ENCODE data around the gene MRLN.

Gene MRLN

GRCh38 chr10:59724098-59724938, 28.9 kb downstream of the MRLN start:
- Histone ChIP-seq H3K23ac (ENCODE audit: low read length) (no peak overlapping the region), H3K4ac (ENCODE audit: low read depth, low read length) (no peak overlapping the region), H3K9me3 (ENCODE audit: insufficient read depth, low read depth, low read length) (peaks cover 2% of the 10 kb centered on the region), H3K79me1 (ENCODE audit: low read length) (no peaks in the 10 kb centered on the region), H3K14ac (ENCODE audit: low read length) (no peak overlapping the region), H2BK5ac (ENCODE audit: low read depth, low read length, poor library complexity) (no peak overlapping the region), H3K79me2 (ENCODE audit: control insufficient read depth, insufficient read depth, low read length, poor library complexity) (no peaks in the 10 kb centered on the region), H2BK120ac (ENCODE audit: insufficient read depth, low read length, poor library complexity) (no peak overlapping the region), H2BK12ac (ENCODE audit: low read length) (no peak overlapping the region), H2AFZ (ENCODE audit: insufficient read depth, low read length, poor library complexity) (no peak overlapping the region), H3K18ac (ENCODE audit: low read length) (no peak overlapping the region), H2AK5ac (ENCODE audit: low read length) (no peak overlapping the region), H3K4me3 (ENCODE audit: low read depth, low read length) (no peak overlapping the region), H3K27ac (ENCODE audit: low read depth, low read length) (no peak overlapping the region), H3K9ac (ENCODE audit: low read length) (no peak overlapping the region), H4K8ac (ENCODE audit: low read depth, low read length) (no peak overlapping the region), H3K27me3 (ENCODE audit: insufficient read depth, low read length) (no peaks in the 10 kb centered on the region), H3K36me3 (ENCODE audit: control insufficient read depth in 1 of 2, insufficient read depth in 2 of 2, low read length in 2 of 2) (no peaks in the 10 kb centered on the region), H4K12ac (ENCODE audit: low read depth, low read length) (no peak overlapping the region), H3K4me1 (ENCODE audit: control insufficient read depth in 1 of 2, insufficient read depth in 2 of 2, low read length in 2 of 2) (no peaks in the 10 kb centered on the region), H4K91ac (ENCODE audit: low read depth, low read length) (no peak overlapping the region), H3K4me2 (ENCODE audit: low read length) (no peak overlapping the region)
- WGBS (ENCODE audit: extremely low coverage, insufficient coverage, insufficient read length): no CpG with 5 or more reads among the region's 3 CpGs
- DNase-seq: no peak

- Histone ChIP-seq H3K14ac (ENCODE audit: low read length) (no peak overlapping the region), H2BK5ac (ENCODE audit: low read depth, low read length, poor library complexity) (no peak overlapping the region), H2BK12ac (ENCODE audit: low read length) (no peak overlapping the region), H2BK120ac (ENCODE audit: insufficient read depth, low read length, poor library complexity) (no peak overlapping the region), H3K79me2 (ENCODE audit: control insufficient read depth, insufficient read depth, low read length, poor library complexity) (no peaks in the 10 kb centered on the region), H3K23ac (ENCODE audit: low read length) (no peak overlapping the region), H3K18ac (ENCODE audit: low read length) (no peak overlapping the region), H3K4ac (ENCODE audit: low read depth, low read length) (no peak overlapping the region), H2AFZ (ENCODE audit: insufficient read depth, low read length, poor library complexity) (no peak overlapping the region), H3K4me2 (ENCODE audit: low read length) (no peak overlapping the region), H4K8ac (ENCODE audit: low read depth, low read length) (no peak overlapping the region), H3K27me3 (ENCODE audit: insufficient read depth, low read length) (no peaks in the 10 kb centered on the region), H3K9me3 (ENCODE audit: insufficient read depth, low read depth, low read length) (peaks cover 2% of the 10 kb centered on the region), H3K4me3 (ENCODE audit: low read depth, low read length) (no peak overlapping the region), H3K27ac (ENCODE audit: low read depth, low read length) (no peak overlapping the region), H3K9ac (ENCODE audit: low read length) (no peak overlapping the region), H3K4me1 (ENCODE audit: control insufficient read depth in 1 of 2, insufficient read depth in 2 of 2, low read length in 2 of 2) (no peaks in the 10 kb centered on the region), H3K79me1 (ENCODE audit: low read length) (no peaks in the 10 kb centered on the region), H2AK5ac (ENCODE audit: low read length) (no peak overlapping the region), H4K91ac (ENCODE audit: low read depth, low read length) (no peak overlapping the region), H3K36me3 (ENCODE audit: control insufficient read depth in 1 of 2, insufficient read depth in 2 of 2, low read length in 2 of 2) (no peaks in the 10 kb centered on the region), H4K12ac (ENCODE audit: low read depth, low read length) (no peak overlapping the region)
- DNase-seq: no peak
Measured at GRCh38 chr10:59720377-59720776, 32.9 kb downstream of the MRLN start.

- H2AK5ac ChIP-seq (ENCODE audit: low read length): no peak overlapping the region
- H3K4me3 ChIP-seq (ENCODE audit: low read depth, low read length): no peak overlapping the region
- H3K27me3 ChIP-seq (ENCODE audit: insufficient read depth, low read length): no peaks in the 10 kb centered on the region
- no peak overlapping the region for H3K27ac ChIP-seq (ENCODE audit: low read depth, low read length)
- no peaks in the 10 kb centered on the region for H3K36me3 ChIP-seq (ENCODE audit: control insufficient read depth in 1 of 2, insufficient read depth in 2 of 2, low read length in 2 of 2)
- no peak overlapping the region for H2BK12ac ChIP-seq (ENCODE audit: low read length)
- H2BK5ac ChIP-seq (ENCODE audit: low read depth, low read length, poor library complexity): no peak overlapping the region
- peaks cover 2% of the 10 kb centered on the region for H3K9me3 ChIP-seq (ENCODE audit: insufficient read depth, low read depth, low read length)
- H4K91ac ChIP-seq (ENCODE audit: low read depth, low read length): no peak overlapping the region
- no peak overlapping the region for H4K8ac ChIP-seq (ENCODE audit: low read depth, low read length)
- no peak overlapping the region for H3K14ac ChIP-seq (ENCODE audit: low read length)
- no peak overlapping the region for H4K12ac ChIP-seq (ENCODE audit: low read depth, low read length)
- WGBS (ENCODE audit: extremely low coverage, insufficient coverage, insufficient read length): no CpG with 5 or more reads among the region's 2 CpGs
- no peak overlapping the region for H3K18ac ChIP-seq (ENCODE audit: low read length)
- no peak overlapping the region for H3K23ac ChIP-seq (ENCODE audit: low read length)
- H2BK120ac ChIP-seq (ENCODE audit: insufficient read depth, low read length, poor library complexity): no peak overlapping the region
- H3K4me2 ChIP-seq (ENCODE audit: low read length): no peak overlapping the region
- H2AFZ ChIP-seq (ENCODE audit: insufficient read depth, low read length, poor library complexity): no peak overlapping the region
- DNase-seq: peak in 1 of 2 donors; percentile 18
- H3K79me2 ChIP-seq (ENCODE audit: control insufficient read depth, insufficient read depth, low read length, poor library complexity): no peaks in the 10 kb centered on the region
- no peak overlapping the region for H3K4ac ChIP-seq (ENCODE audit: low read depth, low read length)
- no peak overlapping the region for H3K9ac ChIP-seq (ENCODE audit: low read length)
- H3K79me1 ChIP-seq (ENCODE audit: low read length): no peaks in the 10 kb centered on the region
- H3K4me1 ChIP-seq (ENCODE audit: control insufficient read depth in 1 of 2, insufficient read depth in 2 of 2, low read length in 2 of 2): no peaks in the 10 kb centered on the region
Measured at GRCh38 chr10:59719374-59719773, 33.9 kb downstream of the MRLN start.

- Histone ChIP-seq H3K4me2 (ENCODE audit: low read length) (no peak overlapping the region), H4K8ac (ENCODE audit: low read depth, low read length) (no peak overlapping the region), H3K4ac (ENCODE audit: low read depth, low read length) (no peak overlapping the region), H3K27ac (ENCODE audit: low read depth, low read length) (no peak overlapping the region), H3K9ac (ENCODE audit: low read length) (no peak overlapping the region), H3K79me2 (ENCODE audit: control insufficient read depth, insufficient read depth, low read length, poor library complexity) (no peaks in the 10 kb centered on the region), H3K4me1 (ENCODE audit: control insufficient read depth in 1 of 2, insufficient read depth in 2 of 2, low read length in 2 of 2) (no peaks in the 10 kb centered on the region), H4K91ac (ENCODE audit: low read depth, low read length) (no peak overlapping the region), H2AK5ac (ENCODE audit: low read length) (no peak overlapping the region), H2BK120ac (ENCODE audit: insufficient read depth, low read length, poor library complexity) (no peak overlapping the region), H3K27me3 (ENCODE audit: insufficient read depth, low read length) (no peaks in the 10 kb centered on the region), H2AFZ (ENCODE audit: insufficient read depth, low read length, poor library complexity) (no peak overlapping the region), H3K36me3 (ENCODE audit: control insufficient read depth in 1 of 2, insufficient read depth in 2 of 2, low read length in 2 of 2) (no peaks in the 10 kb centered on the region), H2BK12ac (ENCODE audit: low read length) (no peak overlapping the region), H2BK5ac (ENCODE audit: low read depth, low read length, poor library complexity) (no peak overlapping the region), H3K9me3 (ENCODE audit: insufficient read depth, low read depth, low read length) (no peaks in the 10 kb centered on the region), H3K18ac (ENCODE audit: low read length) (no peak overlapping the region), H4K12ac (ENCODE audit: low read depth, low read length) (no peak overlapping the region), H3K14ac (ENCODE audit: low read length) (no peak overlapping the region), H3K23ac (ENCODE audit: low read length) (no peak overlapping the region), H3K79me1 (ENCODE audit: low read length) (peaks cover 3% of the 10 kb centered on the region), H3K4me3 (ENCODE audit: low read depth, low read length) (no peak overlapping the region)
- DNase-seq: no peak
- no CpG with 5 or more reads among the region's 2 CpGs for WGBS (ENCODE audit: extremely low coverage, insufficient coverage, insufficient read length)
Measured at GRCh38 chr10:59718257-59718656, 35.0 kb downstream of the MRLN start.
